Hematopoietic multipotent progenitor cell (in vitro differentiated cells): ENCODE measurements around the gene FPR3. TPM values are rescaled to one million over a fixed set of nuclear protein-coding genes. Genes with fewer than 3 reads are reported as not detected.
"Not testable (repeated sequence)": the region's sequence is repeated elsewhere in the genome, so short reads cannot be mapped to it uniquely, and the experiment has no call there.

Experiments used
- DNase-seq, 3 donors: peaks; one replicate each; pipeline ENCODE4 v3.0.0-alpha.2; 2011 to 2015; ENCODE audit warnings: low read depth in 2 of 3, low spot score in 2 of 3
- total RNA-seq: library from RNA; depleted of rRNA; stranded (reverse); fragments of >200 nt; gene quantifications from one replicate; pipeline ENCODE4 v1.2.3, GENCODE V29; 2012

Gene FPR3
- total RNA-seq, 1 donor = 0.27 TPM

GRCh38 chr19:51783372-51783771, 11.6 kb upstream of the FPR3 start:
- DNase-seq = peak in 2 of 3 donors; percentile 64 to 86

GRCh38 chr19:51784109-51784785, 10.7 kb upstream of the FPR3 start:
- no peak for DNase-seq

GRCh38 chr19:51784922-51785690, 9.9 kb upstream of the FPR3 start:
- no peak for DNase-seq

- DNase-seq = no peak
These were observed 8.1 kb upstream of the FPR3 start for GRCh38 chr19:51786646-51787494.

- DNase-seq = no peak
These were observed 6.9 kb upstream of the FPR3 start for GRCh38 chr19:51788029-51788428.

GRCh38 chr19:51789061-51789795, 5.7 kb upstream of the FPR3 start:
- no peak for DNase-seq

GRCh38 chr19:51792932-51793331, 2.0 kb upstream of the FPR3 start:
- no peak for DNase-seq

- DNase-seq = no peak
These were observed 963 bp upstream of the FPR3 start for GRCh38 chr19:51793994-51794393.

- DNase-seq = no peak
These were observed 1.3 kb downstream of the FPR3 start for GRCh38 chr19:51796195-51796679.

- DNase-seq = no peak
These were observed 2.5 kb downstream of the FPR3 start for GRCh38 chr19:51797480-51797879.

- no peak for DNase-seq
These were observed 3.1 kb downstream of the FPR3 start for GRCh38 chr19:51798062-51798461.

- DNase-seq = peak in 2 of 3 donors; percentile 60 to 69
These were observed 4.2 kb downstream of the FPR3 start for GRCh38 chr19:51799034-51799773.

GRCh38 chr19:51799774-51800472, 5.0 kb downstream of the FPR3 start:
- DNase-seq = no peak

GRCh38 chr19:51800473-51801244, 5.7 kb downstream of the FPR3 start:
- DNase-seq = peak in 2 of 3 donors; percentile 16 to 22

- no peak for DNase-seq
These were observed 7.8 kb downstream of the FPR3 start for GRCh38 chr19:51802775-51803174.

GRCh38 chr19:51803519-51803918, 8.6 kb downstream of the FPR3 start:
- DNase-seq = peak in 1 of 3 donors; percentile 7

GRCh38 chr19:51803967-51804366, 9.0 kb downstream of the FPR3 start:
- DNase-seq = peak in 1 of 3 donors; percentile 48

GRCh38 chr19:51804789-51805188, 9.8 kb downstream of the FPR3 start:
- not testable (repeated sequence) for DNase-seq
